NT2/D1 (cell line): ENCODE data around the gene EMP1.

Experiments used
- SUZ12 ChIP-seq: IDR thresholded peaks from 2 replicates; pipeline ENCODE4 v1.6.1; 2011; ENCODE audit not compliant: insufficient read length, insufficient read depth; ENCODE audit errors: extremely low read depth
- YY1 ChIP-seq: IDR thresholded peaks from 2 replicates; pipeline ENCODE4 v1.6.1; 2011; ENCODE audit not compliant: insufficient read length, insufficient read depth
- ZNF274 ChIP-seq: IDR thresholded peaks from 2 replicates; pipeline ENCODE4 v1.6.1; 2011; ENCODE audit warnings: mild to moderate bottlenecking, low read depth, low read length

- no peak for TF ChIP-seq ZNF274
- no peak for TF ChIP-seq YY1
- no peak for TF ChIP-seq SUZ12
Measured at GRCh38 chr12:13223179-13223804, 26.8 kb downstream of the EMP1 start.
